ENCODE results near the gene GNA15. TPM values are rescaled to one million over a fixed set of nuclear protein-coding genes. Genes with fewer than 3 reads are reported as not detected.

The GNA15 gene
- total RNA-seq, 1 donor from 2014 or later, result 0.07 TPM

DNA sequence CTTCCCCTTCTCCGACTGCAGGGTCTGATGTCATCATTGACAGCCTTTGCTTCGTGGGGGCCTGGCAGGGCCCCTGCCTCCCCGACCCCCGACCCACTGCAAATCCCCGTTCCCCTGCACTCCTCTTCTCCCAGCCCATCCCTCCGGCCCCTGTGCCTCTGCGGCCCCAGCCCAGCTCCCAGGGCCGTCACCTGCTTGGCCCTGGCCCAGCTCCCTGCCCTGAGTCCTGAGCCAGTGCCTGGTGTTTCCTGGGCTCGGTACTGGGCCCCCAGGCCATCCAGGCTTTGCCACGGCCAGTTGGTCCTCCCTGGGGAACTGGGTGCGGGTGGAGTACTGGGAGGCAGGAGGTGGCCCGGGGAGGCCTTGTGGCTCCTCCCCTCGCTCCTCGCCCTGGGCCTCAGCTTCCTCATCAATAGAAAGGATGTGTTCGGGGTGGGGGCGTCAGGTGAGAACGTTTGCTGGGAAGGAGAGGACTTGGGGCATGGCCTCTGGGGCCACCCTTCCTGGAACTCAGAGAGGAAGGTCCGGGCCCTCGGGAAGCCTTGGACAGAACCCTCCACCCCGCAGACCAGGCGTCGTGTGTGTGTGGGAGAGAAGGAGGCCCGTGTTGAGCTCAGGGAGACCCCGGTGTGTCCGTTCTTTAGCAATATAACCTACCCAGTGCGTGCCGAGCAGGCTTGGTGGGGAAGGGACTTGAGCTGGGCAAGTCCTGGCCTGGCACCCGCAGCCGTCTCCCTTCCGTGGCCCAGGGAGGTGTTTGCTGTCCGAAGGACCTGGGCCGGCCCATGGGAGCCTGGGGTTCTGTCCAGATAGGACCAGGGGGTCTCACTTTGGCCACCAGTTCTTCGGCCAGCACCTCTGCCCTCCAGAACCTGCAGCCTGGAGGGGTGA, 72.7 kb downstream of the GNA15 start:
- DNase-seq (ENCODE audit: low read depth, low spot score), result no peak

DNA sequence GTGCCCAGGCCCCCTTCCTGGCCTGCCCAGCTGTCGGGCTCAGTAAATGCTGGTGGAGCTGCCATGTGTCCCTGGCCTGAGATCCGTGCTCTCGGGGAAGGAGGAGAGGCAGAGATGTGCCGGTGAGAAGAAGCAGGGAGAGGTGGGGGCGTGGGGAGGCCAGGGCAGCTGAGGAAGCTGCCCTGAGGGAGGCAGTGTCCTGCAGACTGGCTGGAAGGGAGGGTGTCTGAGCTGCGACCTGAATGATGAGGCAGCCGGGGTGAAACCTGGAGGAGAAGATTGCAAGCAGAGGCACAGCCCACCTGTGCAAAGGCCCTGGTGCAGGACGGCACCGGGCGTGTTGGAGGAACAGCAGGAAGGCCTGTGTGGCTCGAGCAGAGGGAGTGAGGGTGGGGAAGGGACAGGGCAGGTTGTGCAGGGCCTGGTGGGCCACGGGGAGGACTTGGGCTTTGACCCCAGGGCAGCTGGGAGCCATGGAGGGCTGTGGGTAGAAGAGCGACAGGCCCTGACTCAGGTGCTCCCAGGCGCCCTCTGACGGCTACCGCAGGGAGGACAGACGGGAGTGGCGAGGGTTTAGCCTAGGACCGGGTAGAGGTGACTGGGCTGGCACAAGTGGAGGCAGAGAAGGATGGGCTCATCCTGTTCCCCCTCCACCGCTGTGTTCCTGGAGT, 74.6 kb downstream of the GNA15 start:
- no peak for DNase-seq (ENCODE audit: low read depth, low spot score)

DNA sequence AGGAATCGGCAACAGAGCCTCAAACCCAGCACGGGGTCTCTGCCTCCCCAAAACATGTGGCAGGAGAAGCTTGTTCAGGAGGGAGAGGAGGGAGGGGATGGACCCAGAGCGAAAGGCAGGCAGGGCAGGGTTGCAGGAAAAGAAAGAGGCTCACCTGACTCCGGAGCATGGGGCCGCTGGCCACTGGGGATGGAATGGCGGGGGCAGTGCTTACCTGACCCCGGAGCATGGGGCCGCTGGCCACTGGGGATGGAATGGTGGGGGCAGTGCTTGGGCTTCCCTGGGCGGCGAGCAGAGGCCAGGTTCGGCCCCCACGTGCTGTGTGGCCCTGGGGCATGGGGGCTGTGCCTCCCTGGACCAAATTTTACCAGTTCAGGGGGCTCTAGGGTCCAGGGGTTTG, 75.4 kb downstream of the GNA15 start:
- DNase-seq (ENCODE audit: low read depth, low spot score), result no peak

DNA sequence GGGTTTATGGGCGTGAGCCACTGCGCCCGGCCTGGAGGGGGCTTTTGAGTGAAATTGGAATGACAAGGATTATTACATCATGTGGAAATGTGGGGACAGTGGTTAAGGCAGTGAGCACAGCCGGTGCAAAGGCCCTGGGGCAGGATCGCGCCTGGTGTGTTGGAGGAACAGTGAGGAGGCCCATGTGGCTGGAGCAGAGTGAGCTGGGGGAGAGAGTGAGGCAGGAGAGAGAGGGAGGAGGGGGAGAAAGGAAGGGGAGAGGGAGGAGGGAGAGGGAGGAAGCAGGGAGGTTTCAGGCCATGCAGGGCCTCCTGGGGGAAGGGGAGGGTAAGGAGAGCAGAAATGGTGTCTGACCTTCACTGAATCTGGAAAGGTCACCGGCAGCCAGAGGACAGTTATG, 77.3 kb downstream of the GNA15 start:
- DNase-seq (ENCODE audit: low read depth, low spot score), result no peak

Other genes starting within 250 kb of the GNA15 start
- 7.0 and 8.2 TPM in 2 replicates for gene ZNF57, start 235.1 kb upstream of the GNA15 start, total RNA-seq
- 7.6 and 8.6 TPM in 2 replicates for gene ZNF77, start 191.1 kb upstream of the GNA15 start, total RNA-seq
- gene TLE6, start 158.5 kb upstream of the GNA15 start, total RNA-seq, result 1.9 and 3.4 TPM in 2 replicates
- 19.2 and 20.6 TPM in 2 replicates for gene TLE2, start 106.8 kb upstream of the GNA15 start, total RNA-seq
- 103 and 129 TPM in 2 replicates for gene TLE5, start 73.5 kb upstream of the GNA15 start, total RNA-seq
- gene GNA11, start 41.7 kb upstream of the GNA15 start, total RNA-seq, result 87.8 and 108 TPM in 2 replicates
- gene S1PR4, start 42.7 kb downstream of the GNA15 start, total RNA-seq, result 0.21 and 0.33 TPM in 2 replicates
- 61.1 and 76.9 TPM in 2 replicates for gene NCLN, start 49.9 kb downstream of the GNA15 start, total RNA-seq
- gene CELF5, start 88.6 kb downstream of the GNA15 start, total RNA-seq, result not detected in 2 replicates
- 31.9 and 35.5 TPM in 2 replicates for gene NFIC, start 230.6 kb downstream of the GNA15 start, total RNA-seq

Measured in pulmonary artery endothelial cell (primary cell).